ENCODE data around the gene TNFRSF1B. TPM values are rescaled to one million over a fixed set of nuclear protein-coding genes. Genes with fewer than 3 reads are reported as not detected.

TNFRSF1B gene
- total RNA-seq, 2 experiments from 2014 or later, result 294 to 370 TPM

GRCh38 chr1:12200208-12200607 is 33.4 kb downstream of the TNFRSF1B start:
- Mint-ChIP-seq H3K4me3 (no peak overlapping the region), H3K27me3 (no peaks in the 10 kb centered on the region), H3K4me1 (peaks cover 59% of the 10 kb centered on the region), H3K36me3 (peaks cover 38% of the 10 kb centered on the region), H3K9me3 (ENCODE audit: low read depth) (no peaks in the 10 kb centered on the region), H3K27ac (no peak overlapping the region)
- CTCF ChIA-PET, result interaction anchor here (0.8 to 16.4 kb wide), 3 partner anchors 18 to 78 kb away, joined by 4 to 296 read pairs (median 4); no protein-coding TSS in a partner anchor
- ATAC-seq (no peak), DNase-seq (no peak)

DNA sequence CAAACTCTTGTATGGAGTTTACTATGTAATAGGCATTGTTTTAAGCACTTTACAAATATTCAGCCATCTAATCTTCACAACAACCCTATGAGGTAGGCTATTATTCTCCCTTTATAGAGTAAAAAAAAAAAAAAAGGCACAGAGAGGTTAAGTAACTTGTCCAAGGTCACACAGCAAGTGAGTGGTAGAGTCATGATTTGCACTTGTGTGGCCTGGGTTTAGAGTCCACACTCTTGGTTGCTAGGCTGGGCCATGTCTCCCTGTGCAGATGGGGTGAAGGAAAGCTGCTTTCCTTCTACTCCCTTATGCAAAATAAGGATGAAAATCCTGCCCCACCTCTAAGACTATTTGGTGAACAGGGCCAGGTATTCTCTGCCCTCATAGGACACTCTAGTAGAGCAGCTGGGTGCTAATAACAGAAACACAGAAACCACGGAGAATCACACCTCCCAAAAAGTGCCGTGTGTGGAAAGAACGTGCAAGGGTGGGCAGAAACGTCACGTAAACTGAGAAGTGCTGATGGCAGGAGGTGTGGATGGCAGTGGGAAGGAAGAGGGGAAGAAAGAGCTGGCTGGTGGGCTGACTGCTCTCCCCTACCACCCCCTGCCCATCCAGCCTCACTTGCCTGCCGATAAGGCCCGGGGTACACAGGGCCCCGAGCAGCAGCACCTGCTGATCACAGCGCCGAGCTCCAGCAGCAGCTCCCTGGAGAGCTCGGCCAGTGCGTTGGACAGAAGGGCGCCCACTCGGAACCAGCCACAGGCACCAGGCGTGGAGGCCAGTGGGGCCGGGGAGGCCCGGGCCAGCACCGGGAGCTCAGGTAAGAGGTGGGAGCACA is 34.8 kb downstream of the TNFRSF1B start:
- Mint-ChIP-seq H3K36me3 (peaks cover 39% of the 10 kb centered on the region), H3K9me3 (ENCODE audit: low read depth) (no peaks in the 10 kb centered on the region), H3K27ac (peak overlapping the region; percentile 81), H3K4me1 (peaks cover 56% of the 10 kb centered on the region), H3K4me3 (no peak overlapping the region), H3K27me3 (no peaks in the 10 kb centered on the region)
- CTCF ChIA-PET, result interaction anchor here (0.6 to 16.4 kb wide), 5 partner anchors 8 to 79 kb away, joined by 3 to 296 read pairs (median 4); no protein-coding TSS in a partner anchor
- no peak for DNase-seq
- ATAC-seq, result peak; percentile 62

GRCh38 chr1:12202190-12202497 is 35.4 kb downstream of the TNFRSF1B start:
- Mint-ChIP-seq H3K27ac (peak overlapping the region; percentile 55), H3K4me3 (no peak overlapping the region), H3K27me3 (no peaks in the 10 kb centered on the region), H3K4me1 (peaks cover 55% of the 10 kb centered on the region), H3K9me3 (ENCODE audit: low read depth) (no peaks in the 10 kb centered on the region), H3K36me3 (peaks cover 39% of the 10 kb centered on the region)
- DNase-seq (no peak), ATAC-seq (no peak)
- CTCF ChIA-PET, result interaction anchor here (1.1 to 16.4 kb wide), 3 partner anchors 9 to 80 kb away, joined by 3 to 296 read pairs (median 4); no protein-coding TSS in a partner anchor

GRCh38 chr1:12202577-12202976 is 35.8 kb downstream of the TNFRSF1B start:
- Mint-ChIP-seq H3K36me3 (peaks cover 37% of the 10 kb centered on the region), H3K9me3 (ENCODE audit: low read depth) (no peaks in the 10 kb centered on the region), H3K4me1 (peaks cover 57% of the 10 kb centered on the region), H3K27ac (peak overlapping the region; percentile 55), H3K27me3 (no peaks in the 10 kb centered on the region), H3K4me3 (no peak overlapping the region)
- CTCF ChIA-PET, result interaction anchor here (1.1 to 16.4 kb wide), 3 partner anchors 9 to 80 kb away, joined by 3 to 296 read pairs (median 4); no protein-coding TSS in a partner anchor
- ATAC-seq, result no peak
- DNase-seq, result no peak

- CTCF ChIA-PET, result interaction anchor here (16.4 kb wide), 1 partner anchor 81 kb away, joined by 296 read pairs; no protein-coding TSS in a partner anchor
- DNase-seq, result no peak
- Mint-ChIP-seq H3K4me3 (no peak overlapping the region), H3K27me3 (no peaks in the 10 kb centered on the region), H3K9me3 (ENCODE audit: low read depth) (no peaks in the 10 kb centered on the region), H3K27ac (peak overlapping the region; percentile 74), H3K36me3 (peaks cover 40% of the 10 kb centered on the region), H3K4me1 (peaks cover 60% of the 10 kb centered on the region)
- no peak for ATAC-seq
These were observed 36.6 kb downstream of the TNFRSF1B start for GRCh38 chr1:12203216-12204007.

GRCh38 chr1:12204140-12204539 is 37.3 kb downstream of the TNFRSF1B start:
- DNase-seq (peak; percentile 62), ATAC-seq (peak; percentile 38)
- CTCF ChIA-PET, result interaction anchor here (16.4 kb wide), 1 partner anchor 82 kb away, joined by 296 read pairs; no protein-coding TSS in a partner anchor
- Mint-ChIP-seq H3K27ac (peak overlapping the region; percentile 74), H3K36me3 (peaks cover 45% of the 10 kb centered on the region), H3K4me3 (no peak overlapping the region), H3K9me3 (ENCODE audit: low read depth) (no peaks in the 10 kb centered on the region), H3K27me3 (no peaks in the 10 kb centered on the region), H3K4me1 (peaks cover 65% of the 10 kb centered on the region)

GRCh38 chr1:12204754-12205658 is 38.2 kb downstream of the TNFRSF1B start:
- Mint-ChIP-seq H3K4me1 (peaks cover 71% of the 10 kb centered on the region), H3K9me3 (ENCODE audit: low read depth) (no peaks in the 10 kb centered on the region), H3K4me3 (no peak overlapping the region), H3K27ac (peak overlapping the region; percentile 74), H3K36me3 (peaks cover 44% of the 10 kb centered on the region), H3K27me3 (no peaks in the 10 kb centered on the region)
- CTCF ChIA-PET, result interaction anchor here (1.0 to 16.4 kb wide), 2 partner anchors 15 to 83 kb away, joined by 3 to 296 read pairs; no protein-coding TSS in a partner anchor
- ATAC-seq (no peak), DNase-seq (no peak)

DNA sequence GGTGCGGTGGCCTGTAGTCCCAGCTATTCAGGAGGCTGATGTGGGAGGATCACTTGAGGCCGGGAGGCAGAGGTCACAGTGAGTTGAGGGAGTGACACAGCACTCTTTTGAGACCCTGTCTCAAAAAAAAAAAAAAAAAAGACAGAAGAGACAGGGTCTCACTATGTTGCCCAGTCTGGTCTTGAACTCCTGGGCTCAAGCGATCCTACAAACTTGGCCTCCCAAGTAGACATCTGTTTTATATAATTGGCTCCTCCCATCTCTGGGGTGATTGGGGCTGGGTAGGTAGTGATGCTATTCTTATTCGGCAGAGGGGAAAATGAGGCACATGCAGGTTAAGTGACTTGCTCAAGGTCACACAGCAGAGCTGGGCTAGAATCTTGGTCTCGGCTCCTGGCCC is 39.4 kb downstream of the TNFRSF1B start:
- Mint-ChIP-seq H3K4me1 (peaks cover 70% of the 10 kb centered on the region), H3K36me3 (peaks cover 37% of the 10 kb centered on the region), H3K4me3 (no peak overlapping the region), H3K9me3 (ENCODE audit: low read depth) (no peaks in the 10 kb centered on the region), H3K27ac (peak overlapping the region; percentile 20), H3K27me3 (no peaks in the 10 kb centered on the region)
- CTCF ChIA-PET, result interaction anchor here (1.2 to 16.4 kb wide), 3 partner anchors 40 to 98 kb away, joined by 3 to 296 read pairs (median 3); no protein-coding TSS in a partner anchor
- ATAC-seq (no peak), DNase-seq (no peak)

DNA sequence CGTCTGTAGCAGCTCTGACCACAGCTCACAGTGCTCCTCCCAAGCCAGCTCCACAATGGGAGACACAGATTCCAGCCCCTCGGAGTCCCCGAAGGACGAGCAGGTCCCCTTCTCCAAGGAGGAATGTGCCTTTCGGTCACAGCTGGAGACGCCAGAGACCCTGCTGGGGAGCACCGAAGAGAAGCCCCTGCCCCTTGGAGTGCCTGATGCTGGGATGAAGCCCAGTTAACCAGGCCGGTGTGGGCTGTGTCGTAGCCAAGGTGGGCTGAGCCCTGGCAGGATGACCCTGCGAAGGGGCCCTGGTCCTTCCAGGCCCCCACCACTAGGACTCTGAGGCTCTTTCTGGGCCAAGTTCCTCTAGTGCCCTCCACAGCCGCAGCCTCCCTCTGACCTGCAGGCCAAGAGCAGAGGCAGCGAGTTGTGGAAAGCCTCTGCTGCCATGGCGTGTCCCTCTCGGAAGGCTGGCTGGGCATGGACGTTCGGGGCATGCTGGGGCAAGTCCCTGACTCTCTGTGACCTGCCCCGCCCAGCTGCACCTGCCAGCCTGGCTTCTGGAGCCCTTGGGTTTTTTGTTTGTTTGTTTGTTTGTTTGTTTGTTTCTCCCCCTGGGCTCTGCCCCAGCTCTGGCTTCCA is 40.1 kb downstream of the TNFRSF1B start:
- DNase-seq, result no peak
- peaks cover 31% of the 10 kb centered on the region for H3K36me3 Mint-ChIP-seq
- no peaks in the 10 kb centered on the region for H3K9me3 Mint-ChIP-seq (ENCODE audit: low read depth)
- CTCF ChIA-PET, result interaction anchor here (1.2 to 16.4 kb wide), 3 partner anchors 41 to 99 kb away, joined by 3 to 296 read pairs (median 3); no protein-coding TSS in a partner anchor
- no peaks in the 10 kb centered on the region for H3K27me3 Mint-ChIP-seq
- no peak overlapping the region for H3K4me3 Mint-ChIP-seq
- H3K4me1 Mint-ChIP-seq, result peaks cover 65% of the 10 kb centered on the region
- ATAC-seq, result no peak
- H3K27ac Mint-ChIP-seq, result peak overlapping the region; percentile 15

GRCh38 chr1:12208271-12208670 is 41.5 kb downstream of the TNFRSF1B start:
- no peak overlapping the region for H3K4me3 Mint-ChIP-seq
- H3K4me1 Mint-ChIP-seq, result peaks cover 53% of the 10 kb centered on the region
- no peaks in the 10 kb centered on the region for H3K27me3 Mint-ChIP-seq
- H3K9me3 Mint-ChIP-seq (ENCODE audit: low read depth), result no peaks in the 10 kb centered on the region
- ATAC-seq (no peak), DNase-seq (no peak)
- CTCF ChIA-PET, result interaction anchor here (0.6 to 16.4 kb wide), 6 partner anchors 34 to 86 kb away, joined by 3 to 296 read pairs (median 4); no protein-coding TSS in a partner anchor
- H3K27ac Mint-ChIP-seq, result peak overlapping the region; percentile 61
- peaks cover 22% of the 10 kb centered on the region for H3K36me3 Mint-ChIP-seq

GRCh38 chr1:12208764-12209494 is 42.1 kb downstream of the TNFRSF1B start:
- no peaks in the 10 kb centered on the region for H3K9me3 Mint-ChIP-seq (ENCODE audit: low read depth)
- H3K27ac Mint-ChIP-seq, result peak overlapping the region; percentile 61
- H3K36me3 Mint-ChIP-seq, result peaks cover 18% of the 10 kb centered on the region
- peak; percentile 88 for DNase-seq
- H3K4me1 Mint-ChIP-seq, result peaks cover 46% of the 10 kb centered on the region
- no peak overlapping the region for H3K4me3 Mint-ChIP-seq
- H3K27me3 Mint-ChIP-seq, result no peaks in the 10 kb centered on the region
- peak; percentile 79 for ATAC-seq
- CTCF ChIA-PET, result interaction anchor here (0.9 to 16.4 kb wide), 12 partner anchors 13 to 450 kb away, joined by 3 to 296 read pairs (median 6); no protein-coding TSS in a partner anchor
